Measurements from ENCODE around the gene ERRFI1. TPM values are rescaled to one million over a fixed set of nuclear protein-coding genes. Genes with fewer than 3 reads are reported as not detected.
A peak's percentile ranks its signal among the peaks of the same experiment; 100 is the strongest.
"Not testable (repeated sequence)": the region's sequence is repeated elsewhere in the genome, so short reads cannot be mapped to it uniquely, and the experiment has no call there.

The ERRFI1 gene
- total RNA-seq, 4 donors from 2014 or later = 59.9 to 133 (median 85.0) TPM

GRCh38 chr1:7971024-7971423, 55.1 kb downstream of the ERRFI1 start:
- Histone ChIP-seq H3K4me1 (peaks cover 21 to 30% of the 10 kb centered on the region in 2 donors), H3K36me3 (peaks cover 34 to 41% of the 10 kb centered on the region in 2 donors), H3K4me3 (replicated peaks in 1 of 3) (no peak overlapping the region), H3K9me3 (no peaks in the 10 kb centered on the region), H3K27ac (peak overlapping the region in 1 of 3 donors; percentile 10), H3K27me3 (no peaks in the 10 kb centered on the region)
- 84 to 85% methylated on average over 6 of the region's 6 CpGs for WGBS, 2 donors
- DNase-seq = no peak
- intact Hi-C loops (cut with DNase I) = no loop called here
- TF ChIP-seq CTCF (IDR thresholded peaks at IDR 0.05) = no peak

- Histone ChIP-seq H3K4me3 (replicated peaks in 1 of 3) (no peak overlapping the region), H3K27me3 (no peaks in the 10 kb centered on the region), H3K4me1 (peaks cover 25 to 36% of the 10 kb centered on the region in 2 donors), H3K27ac (no peak overlapping the region), H3K9me3 (no peaks in the 10 kb centered on the region), H3K36me3 (peaks cover 41% of the 10 kb centered on the region in 2 donors)
- WGBS, 2 donors = 94 to 96% methylated on average over 2 of the region's 2 CpGs
- TF ChIP-seq CTCF (IDR thresholded peaks at IDR 0.05) (no peak), POLR2A (IDR thresholded peaks at IDR 0.05) (no peak)
- intact Hi-C loops (cut with DNase I) = no loop called here
- DNase-seq = no peak
Observed at GRCh38 chr1:7970246-7970645, 55.9 kb downstream of the ERRFI1 start.

- 83 to 85% methylated on average over 4 of the region's 4 CpGs for WGBS, 2 donors
- Histone ChIP-seq H3K27ac (peak overlapping the region in 2 of 3 donors; percentile 53 to 79), H3K4me3 (replicated peaks in 1 of 3) (no peak overlapping the region), H3K27me3 (no peaks in the 10 kb centered on the region), H3K36me3 (peaks cover 55 to 56% of the 10 kb centered on the region in 2 donors), H3K4me1 (peaks cover 23 to 31% of the 10 kb centered on the region in 2 donors), H3K9me3 (no peaks in the 10 kb centered on the region)
- TF ChIP-seq CTCF (IDR thresholded peaks at IDR 0.05) (no peak), POLR2A (IDR thresholded peaks at IDR 0.05) (no peak)
- intact Hi-C loops (cut with DNase I) = no loop called here
- DNase-seq = no peak
Observed at GRCh38 chr1:7967651-7968050, 58.5 kb downstream of the ERRFI1 start.

GRCh38 chr1:7967196-7967595, 58.9 kb downstream of the ERRFI1 start:
- peaks cover 28 to 35% of the 10 kb centered on the region in 2 donors for H3K4me1 ChIP-seq
- no peak overlapping the region for H3K4me3 ChIP-seq (replicated peaks in 1 of 3)
- no peaks in the 10 kb centered on the region for H3K27me3 ChIP-seq
- WGBS, 2 donors = 75 to 78% methylated on average over 1 of the region's 1 CpG
- no peak for DNase-seq
- H3K27ac ChIP-seq = peak overlapping the region in 2 of 3 donors; percentile 53 to 79
- H3K36me3 ChIP-seq = peaks cover 55 to 56% of the 10 kb centered on the region in 2 donors
- H3K9me3 ChIP-seq = no peaks in the 10 kb centered on the region
- intact Hi-C loops (cut with DNase I) = no loop called here
- no peak for TF ChIP-seq POLR2A (IDR thresholded peaks at IDR 0.05)
- no peak for TF ChIP-seq CTCF (IDR thresholded peaks at IDR 0.05)

GRCh38 chr1:7964476-7964875, 61.6 kb downstream of the ERRFI1 start:
- Histone ChIP-seq H3K4me3 (replicated peaks in 1 of 3) (no peak overlapping the region), H3K9me3 (no peaks in the 10 kb centered on the region), H3K27ac (peak overlapping the region in 1 of 3 donors; percentile 79), H3K4me1 (peaks cover 31 to 43% of the 10 kb centered on the region in 2 donors), H3K27me3 (no peaks in the 10 kb centered on the region), H3K36me3 (peaks cover 31 to 34% of the 10 kb centered on the region in 2 donors)
- DNase-seq = no peak
- WGBS, 2 donors = 84 to 87% methylated on average over 3 of the region's 3 CpGs
- intact Hi-C loops (cut with DNase I) = no loop called here
- TF ChIP-seq POLR2A (IDR thresholded peaks at IDR 0.05) (no peak), CTCF (IDR thresholded peaks at IDR 0.05) (no peak)

GRCh38 chr1:7963841-7964240, 62.3 kb downstream of the ERRFI1 start:
- H3K9me3 ChIP-seq; H3K4me3 ChIP-seq (replicated peaks in 1 of 3); intact Hi-C loops (cut with DNase I); DNase-seq; H3K27me3 ChIP-seq; H3K27ac ChIP-seq: not testable (repeated sequence)
- Histone ChIP-seq H3K36me3 (peaks cover 26 to 27% of the 10 kb centered on the region in 2 donors), H3K4me1 (peaks cover 31 to 43% of the 10 kb centered on the region in 2 donors)
- WGBS, 2 donors = 95 to 96% methylated on average over 7 of the region's 7 CpGs

GRCh38 chr1:7963378-7963730, 62.8 kb downstream of the ERRFI1 start:
- peaks cover 22 to 24% of the 10 kb centered on the region in 2 donors for H3K36me3 ChIP-seq
- H3K9me3 ChIP-seq; intact Hi-C loops (cut with DNase I); H3K27ac ChIP-seq; H3K4me3 ChIP-seq (replicated peaks in 1 of 3); DNase-seq; H3K27me3 ChIP-seq: not testable (repeated sequence)
- peaks cover 31 to 43% of the 10 kb centered on the region in 2 donors for H3K4me1 ChIP-seq
- 94 to 97% methylated on average over 12 of the region's 12 CpGs for WGBS, 2 donors
